Measurements from ENCODE around the gene SLC17A4. TPM values are rescaled to one million over a fixed set of nuclear protein-coding genes. Genes with fewer than 3 reads are reported as not detected.

The SLC17A4 gene
- polyA plus RNA-seq, 4 donors: 3.1 to 46.8 (median 19.9) TPM

- H3K4me3 ChIP-seq (ENCODE audit: low read depth in 1 of 3, low read length in 3 of 3): no peak overlapping the region
- no peaks in the 10 kb centered on the region for H3K9me3 ChIP-seq (ENCODE audit: control insufficient read depth in 2 of 2, insufficient read depth in 1 of 2, low read depth in 1 of 2, low read length in 1 of 2)
- FAIRE-seq: no peak
Observed at GRCh38 chr6:25777856-25778649, 23.5 kb downstream of the SLC17A4 start.

DNA sequence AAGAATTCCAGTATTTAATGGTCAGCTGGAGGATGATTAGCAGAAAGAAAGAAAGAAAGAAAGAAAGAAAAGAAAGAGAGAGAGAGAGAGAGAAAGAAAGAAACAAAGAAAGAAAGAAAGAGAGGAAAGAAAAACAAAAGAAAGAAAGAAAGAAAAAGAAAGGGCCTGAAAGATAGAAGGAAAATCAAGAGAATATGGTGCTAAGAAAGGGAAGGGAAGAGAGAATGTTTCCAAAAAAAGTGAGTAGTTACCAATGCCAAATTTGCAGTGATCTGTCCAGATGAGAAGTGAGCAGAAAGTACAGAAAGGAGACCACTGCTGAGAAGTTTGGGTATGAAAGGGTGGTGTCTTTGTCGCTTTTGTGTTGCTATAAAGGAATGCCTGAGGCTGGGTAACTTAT is 26.6 kb downstream of the SLC17A4 start:
- H3K4me3 ChIP-seq (ENCODE audit: low read depth in 1 of 3, low read length in 3 of 3): no peak overlapping the region
- peaks cover 0 to 4% (median 0%) of the 10 kb centered on the region in 3 donors for H3K27me3 ChIP-seq (ENCODE audit: control insufficient read depth in 3 of 3, insufficient read depth in 3 of 3, low read length in 3 of 3)
- no peak overlapping the region for H3K27ac ChIP-seq (ENCODE audit: low read depth in 1 of 3, low read length in 2 of 3)
- WGBS, 3 donors: 83 to 100% (median 93%) methylated on average over 1 of the region's 1 CpG
- FAIRE-seq: no peak
- H3K36me3 ChIP-seq (ENCODE audit: control insufficient read depth in 3 of 3, insufficient read depth in 2 of 3, low read depth in 1 of 3, low read length in 3 of 3): peaks cover 0 to 7% (median 4%) of the 10 kb centered on the region in 3 donors
- no peak for DNase-seq
- H3K9me3 ChIP-seq (ENCODE audit: control insufficient read depth in 2 of 2, insufficient read depth in 1 of 2, low read depth in 1 of 2, low read length in 1 of 2): no peaks in the 10 kb centered on the region
- no peaks in the 10 kb centered on the region for H3K4me1 ChIP-seq (ENCODE audit: control insufficient read depth in 3 of 3, insufficient read depth in 2 of 3, low read depth in 1 of 3, low read length in 2 of 3)

More at GRCh38 chr6:25777856-25778649, 23.5 kb downstream of the SLC17A4 start:
- Histone ChIP-seq H3K36me3 (ENCODE audit: control insufficient read depth in 3 of 3, insufficient read depth in 2 of 3, low read depth in 1 of 3, low read length in 3 of 3) (peaks cover 0 to 14% (median 11%) of the 10 kb centered on the region in 3 donors), H3K27me3 (ENCODE audit: control insufficient read depth in 3 of 3, insufficient read depth in 3 of 3, low read length in 3 of 3) (peaks cover 0 to 2% (median 0%) of the 10 kb centered on the region in 3 donors), H3K27ac (ENCODE audit: low read depth in 1 of 3, low read length in 2 of 3) (no peak overlapping the region), H3K4me1 (ENCODE audit: control insufficient read depth in 3 of 3, insufficient read depth in 2 of 3, low read depth in 1 of 3, low read length in 2 of 3) (no peaks in the 10 kb centered on the region)
- WGBS, 3 donors: 69 to 83% (median 81%) methylated on average over 4 of the region's 4 CpGs
- DNase-seq: no peak

- Histone ChIP-seq H3K36me3 (ENCODE audit: control insufficient read depth in 3 of 3, insufficient read depth in 2 of 3, low read depth in 1 of 3, low read length in 3 of 3) (no peaks in the 10 kb centered on the region), H3K4me3 (ENCODE audit: low read depth in 1 of 3, low read length in 3 of 3) (no peak overlapping the region), H3K9me3 (ENCODE audit: control insufficient read depth in 2 of 2, insufficient read depth in 1 of 2, low read depth in 1 of 2, low read length in 1 of 2) (no peaks in the 10 kb centered on the region), H3K4me1 (ENCODE audit: control insufficient read depth in 3 of 3, insufficient read depth in 2 of 3, low read depth in 1 of 3, low read length in 2 of 3) (no peaks in the 10 kb centered on the region), H3K27ac (ENCODE audit: low read depth in 1 of 3, low read length in 2 of 3) (no peak overlapping the region), H3K27me3 (ENCODE audit: control insufficient read depth in 3 of 3, insufficient read depth in 3 of 3, low read length in 3 of 3) (peaks cover 0 to 2% (median 0%) of the 10 kb centered on the region in 3 donors)
- FAIRE-seq (no peak), DNase-seq (no peak)
- WGBS, 3 donors: 63 to 74% (median 64%) methylated on average over 2 of the region's 2 CpGs
Observed at GRCh38 chr6:25787428-25787827, 32.9 kb downstream of the SLC17A4 start.

DNA sequence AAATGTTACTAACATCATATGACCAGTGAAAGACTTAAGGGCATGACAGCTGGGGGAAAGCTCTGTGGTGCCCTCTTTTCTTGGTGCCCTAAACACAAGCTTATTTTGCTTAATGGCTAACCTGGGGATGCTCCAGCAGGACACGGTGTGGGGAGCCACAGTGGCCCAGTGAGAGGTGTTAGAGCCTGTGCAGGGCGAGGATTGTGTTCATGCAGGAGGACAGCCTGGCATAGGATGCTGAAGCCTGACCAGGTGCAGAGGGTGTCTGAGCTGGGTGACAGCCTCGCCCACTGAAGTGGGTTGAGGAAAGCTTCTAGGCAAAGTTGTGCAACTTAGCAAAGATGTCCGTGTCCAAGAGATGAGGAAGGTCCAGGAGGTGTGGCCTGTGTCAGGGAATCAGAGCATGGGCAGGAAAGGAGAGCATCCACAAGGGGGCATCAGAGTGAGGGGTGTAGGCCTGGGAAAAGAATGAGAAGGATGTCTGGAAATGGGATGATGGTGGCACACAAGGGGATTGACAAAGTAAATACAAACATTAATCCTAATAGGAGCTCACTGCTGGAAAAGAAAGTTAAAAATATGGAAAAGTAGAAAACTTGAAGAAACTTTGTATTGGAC is 33.9 kb downstream of the SLC17A4 start:
- no peaks in the 10 kb centered on the region for H3K9me3 ChIP-seq (ENCODE audit: control insufficient read depth in 2 of 2, insufficient read depth in 1 of 2, low read depth in 1 of 2, low read length in 1 of 2)
- H3K36me3 ChIP-seq (ENCODE audit: control insufficient read depth in 3 of 3, insufficient read depth in 2 of 3, low read depth in 1 of 3, low read length in 3 of 3): no peaks in the 10 kb centered on the region
- FAIRE-seq: no peak
- no peak overlapping the region for H3K27ac ChIP-seq (ENCODE audit: low read depth in 1 of 3, low read length in 2 of 3)
- H3K4me1 ChIP-seq (ENCODE audit: control insufficient read depth in 3 of 3, insufficient read depth in 2 of 3, low read depth in 1 of 3, low read length in 2 of 3): no peaks in the 10 kb centered on the region
- WGBS, 3 donors: 54 to 65% (median 61%) methylated on average over 4 of the region's 4 CpGs
- H3K4me3 ChIP-seq (ENCODE audit: low read depth in 1 of 3, low read length in 3 of 3): no peak overlapping the region
- H3K27me3 ChIP-seq (ENCODE audit: control insufficient read depth in 3 of 3, insufficient read depth in 3 of 3, low read length in 3 of 3): peaks cover 0 to 2% (median 0%) of the 10 kb centered on the region in 3 donors
- peak; percentile 68 to 79 for DNase-seq

DNA sequence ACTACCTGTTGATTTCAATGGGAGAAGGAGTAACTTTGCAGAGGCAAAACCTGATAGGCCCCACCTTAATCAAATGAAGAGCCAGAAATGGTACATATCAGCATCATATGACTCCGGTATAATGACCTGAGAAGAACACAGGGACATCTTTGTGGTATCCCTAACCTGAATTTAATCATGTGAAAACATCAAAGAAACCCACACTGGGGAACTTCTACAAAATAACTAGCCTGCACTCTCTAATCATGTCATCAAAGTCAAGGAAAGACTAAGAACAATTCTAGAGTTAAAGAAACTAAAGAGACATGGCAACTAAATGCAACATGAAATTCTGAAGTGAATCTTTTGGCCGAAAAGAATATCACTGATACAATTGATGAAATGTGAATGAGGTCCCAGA is 34.9 kb downstream of the SLC17A4 start:
- no peak for FAIRE-seq

GRCh38 chr6:25792016-25792415 is 37.5 kb downstream of the SLC17A4 start:
- no peak for FAIRE-seq
- Histone ChIP-seq H3K9me3 (ENCODE audit: control insufficient read depth in 2 of 2, insufficient read depth in 1 of 2, low read depth in 1 of 2, low read length in 1 of 2) (no peaks in the 10 kb centered on the region), H3K4me3 (ENCODE audit: low read depth in 1 of 3, low read length in 3 of 3) (no peak overlapping the region), H3K27ac (ENCODE audit: low read depth in 1 of 3, low read length in 2 of 3) (no peak overlapping the region), H3K36me3 (ENCODE audit: control insufficient read depth in 3 of 3, insufficient read depth in 2 of 3, low read depth in 1 of 3, low read length in 3 of 3) (no peaks in the 10 kb centered on the region), H3K4me1 (ENCODE audit: control insufficient read depth in 3 of 3, insufficient read depth in 2 of 3, low read depth in 1 of 3, low read length in 2 of 3) (no peaks in the 10 kb centered on the region), H3K27me3 (ENCODE audit: control insufficient read depth in 3 of 3, insufficient read depth in 3 of 3, low read length in 3 of 3) (no peaks in the 10 kb centered on the region)
- WGBS, 3 donors: 80 to 84% (median 80%) methylated on average over 4 of the region's 4 CpGs
- DNase-seq: no peak

More for the DNA sequence above, 34.9 kb downstream of the SLC17A4 start:
- H3K4me3 ChIP-seq (ENCODE audit: low read depth in 1 of 3, low read length in 3 of 3): no peak overlapping the region
- H3K9me3 ChIP-seq (ENCODE audit: control insufficient read depth in 2 of 2, insufficient read depth in 1 of 2, low read depth in 1 of 2, low read length in 1 of 2): no peaks in the 10 kb centered on the region
- H3K27me3 ChIP-seq (ENCODE audit: control insufficient read depth in 3 of 3, insufficient read depth in 3 of 3, low read length in 3 of 3): no peaks in the 10 kb centered on the region
- no peaks in the 10 kb centered on the region for H3K4me1 ChIP-seq (ENCODE audit: control insufficient read depth in 3 of 3, insufficient read depth in 2 of 3, low read depth in 1 of 3, low read length in 2 of 3)
- H3K36me3 ChIP-seq (ENCODE audit: control insufficient read depth in 3 of 3, insufficient read depth in 2 of 3, low read depth in 1 of 3, low read length in 3 of 3): no peaks in the 10 kb centered on the region
- no peak overlapping the region for H3K27ac ChIP-seq (ENCODE audit: low read depth in 1 of 3, low read length in 2 of 3)
- DNase-seq: no peak
- WGBS, 3 donors: 85 to 92% (median 87%) methylated on average over 2 of the region's 2 CpGs

DNA sequence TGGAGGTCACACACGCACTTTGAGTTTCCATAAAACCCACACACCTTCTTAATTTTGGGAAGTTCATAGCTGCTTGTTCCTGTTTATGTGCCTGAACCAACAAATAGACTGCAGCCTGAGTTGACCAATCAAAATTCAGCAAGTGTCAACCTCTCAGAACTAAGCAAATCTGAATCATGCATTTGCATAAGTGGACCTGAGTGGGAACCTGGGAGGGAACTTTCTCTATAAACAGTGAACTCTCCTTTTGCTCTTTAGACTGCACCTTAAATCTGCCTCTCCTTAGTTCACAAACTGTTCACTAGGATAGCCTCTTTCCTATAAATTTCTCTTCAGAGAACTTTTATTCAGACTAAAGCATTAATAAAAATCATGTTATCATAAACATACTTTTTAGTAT is 39.4 kb downstream of the SLC17A4 start:
- no peak for FAIRE-seq
- WGBS, 3 donors: 84 to 100% (median 89%) methylated on average over 1 of the region's 1 CpG

GRCh38 chr6:25794784-25795183 is 40.2 kb downstream of the SLC17A4 start:
- H3K4me1 ChIP-seq (ENCODE audit: control insufficient read depth in 3 of 3, insufficient read depth in 2 of 3, low read depth in 1 of 3, low read length in 2 of 3): no peaks in the 10 kb centered on the region
- H3K9me3 ChIP-seq (ENCODE audit: control insufficient read depth in 2 of 2, insufficient read depth in 1 of 2, low read depth in 1 of 2, low read length in 1 of 2): no peaks in the 10 kb centered on the region
- H3K4me3 ChIP-seq (ENCODE audit: low read depth in 1 of 3, low read length in 3 of 3): no peak overlapping the region
- no peak for FAIRE-seq
- H3K27ac ChIP-seq (ENCODE audit: low read depth in 1 of 3, low read length in 2 of 3): no peak overlapping the region
- no peak for DNase-seq
- H3K27me3 ChIP-seq (ENCODE audit: control insufficient read depth in 3 of 3, insufficient read depth in 3 of 3, low read length in 3 of 3): no peaks in the 10 kb centered on the region
- no peaks in the 10 kb centered on the region for H3K36me3 ChIP-seq (ENCODE audit: control insufficient read depth in 3 of 3, insufficient read depth in 2 of 3, low read depth in 1 of 3, low read length in 3 of 3)
- WGBS, 3 donors: 67 to 92% (median 90%) methylated on average over 2 of the region's 2 CpGs

More for the DNA sequence above, 39.4 kb downstream of the SLC17A4 start:
- Histone ChIP-seq H3K27ac (ENCODE audit: low read depth in 1 of 3, low read length in 2 of 3) (no peak overlapping the region), H3K9me3 (ENCODE audit: control insufficient read depth in 2 of 2, insufficient read depth in 1 of 2, low read depth in 1 of 2, low read length in 1 of 2) (no peaks in the 10 kb centered on the region), H3K27me3 (ENCODE audit: control insufficient read depth in 3 of 3, insufficient read depth in 3 of 3, low read length in 3 of 3) (no peaks in the 10 kb centered on the region), H3K4me1 (ENCODE audit: control insufficient read depth in 3 of 3, insufficient read depth in 2 of 3, low read depth in 1 of 3, low read length in 2 of 3) (no peaks in the 10 kb centered on the region), H3K36me3 (ENCODE audit: control insufficient read depth in 3 of 3, insufficient read depth in 2 of 3, low read depth in 1 of 3, low read length in 3 of 3) (no peaks in the 10 kb centered on the region), H3K4me3 (ENCODE audit: low read depth in 1 of 3, low read length in 3 of 3) (no peak overlapping the region)
- DNase-seq: peak in 1 of 2 donors; percentile 6
